Stimulated activated CD4-positive, alpha-beta T cell treated with anti-CD3 and anti-CD28 coated beads, Interleukin-4, amount 100 ng/mL, for 4 hours (primary cell): ENCODE measurements around the gene RAVER1.
A peak's percentile ranks its signal among the peaks of the same experiment; 100 is the strongest.
"Not testable (repeated sequence)": the region's sequence is repeated elsewhere in the genome, so short reads cannot be mapped to it uniquely, and the experiment has no call there.

Experiments
- DNase-seq, 2 experiments: peaks; one replicate each; pipeline ENCODE4 v3.0.0-alpha.2; 2020

Gene RAVER1

DNA sequence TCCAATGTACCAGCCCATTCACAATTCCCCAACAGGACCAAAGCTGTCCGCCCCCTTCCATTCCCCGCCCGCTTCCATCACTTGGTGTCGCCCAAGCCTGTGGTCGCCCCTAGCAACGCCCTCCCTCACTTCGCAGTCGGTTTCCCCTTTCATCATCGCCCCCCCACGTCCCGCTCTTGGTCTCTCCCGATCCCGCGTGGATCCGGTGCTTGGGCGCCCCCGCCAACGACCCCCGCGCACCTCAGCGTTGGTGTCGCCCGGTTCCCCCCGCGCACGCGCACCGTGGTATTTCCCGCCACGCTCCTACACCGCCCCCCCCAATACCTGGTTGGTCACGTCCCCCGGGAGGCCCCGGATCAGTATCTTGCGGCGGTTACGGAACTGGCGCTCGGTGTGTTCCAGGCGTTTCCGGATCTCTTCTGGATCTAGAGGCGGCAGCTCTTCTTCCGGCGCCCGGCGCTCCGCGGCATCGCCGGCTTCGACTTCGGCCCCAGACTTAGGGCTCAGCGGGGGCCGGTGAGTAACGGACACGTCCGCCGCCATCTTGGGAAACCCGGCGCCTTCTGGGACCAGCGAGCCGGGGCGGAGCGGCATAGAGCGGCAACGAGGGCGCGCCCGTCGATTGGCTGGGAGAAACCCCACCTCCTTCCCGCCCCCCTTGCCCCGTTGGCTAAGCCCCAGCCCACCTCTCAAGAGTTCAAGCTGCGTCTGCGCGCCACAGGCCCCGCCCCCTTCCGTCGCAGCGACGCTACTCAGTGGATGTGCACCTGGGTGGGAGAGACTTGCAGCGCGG lies at the start of gene RAVER1:
RAVER1 (minus strand) TSS at position 565 of the 793 bp plus-strand sequence; CDS start at position 543, 22 bp downstream.
- DNase-seq: peak; percentile 98

- DNase-seq: not testable (repeated sequence)
Observed at GRCh38 chr19:10383223-10383499, 49.8 kb upstream of the RAVER1 start.

DNA sequence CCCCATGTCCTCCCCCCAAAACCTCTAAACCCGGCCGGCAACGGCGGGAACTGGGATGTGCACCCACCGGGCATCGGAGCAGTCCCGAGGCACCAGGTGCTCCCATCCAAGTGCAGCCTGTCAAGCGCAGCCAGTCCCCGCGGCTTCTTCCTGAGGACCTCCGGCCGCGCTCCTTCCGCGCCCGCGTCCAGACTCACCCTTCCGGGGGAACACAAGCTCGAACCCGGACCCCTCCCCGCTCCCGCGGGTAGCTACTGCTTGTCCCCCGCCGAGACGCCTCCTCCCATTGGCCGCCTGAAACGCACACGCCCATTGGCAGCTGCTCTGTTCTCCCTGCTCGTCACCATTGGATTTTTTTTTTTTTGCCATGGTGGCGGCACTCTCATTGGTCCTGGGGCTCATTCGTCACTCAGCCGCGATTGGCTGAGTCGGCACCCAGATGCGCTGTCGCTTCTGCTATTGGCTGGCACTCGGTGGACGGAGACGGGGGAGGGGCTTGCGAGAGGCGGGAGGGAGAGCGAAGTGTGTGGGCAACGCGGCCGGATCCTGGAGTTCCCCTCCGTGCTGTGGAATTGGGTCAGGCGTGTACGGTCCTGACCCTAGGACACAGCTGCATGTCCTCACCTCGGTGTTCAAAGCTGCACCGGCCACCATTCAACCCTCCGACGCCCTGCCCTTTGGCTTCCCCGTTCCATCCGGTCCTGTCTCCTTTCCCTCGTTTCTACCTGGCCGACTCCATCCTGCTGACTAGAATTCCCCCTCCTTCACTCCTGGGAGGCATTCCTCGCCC lies 47.2 kb upstream of the RAVER1 start, which contains the start of gene TYK2:
TYK2 (minus strand) TSS at position 260 of the 790 bp plus-strand sequence. CDS start 2,166 bp downstream, outside the sequence.
- peak; percentile 94 to 95 for DNase-seq

- no peak for DNase-seq
Observed at GRCh38 chr19:10379880-10380312, 46.6 kb upstream of the RAVER1 start.

- DNase-seq: no peak
Observed at GRCh38 chr19:10378124-10378523, 44.8 kb upstream of the RAVER1 start.

DNA sequence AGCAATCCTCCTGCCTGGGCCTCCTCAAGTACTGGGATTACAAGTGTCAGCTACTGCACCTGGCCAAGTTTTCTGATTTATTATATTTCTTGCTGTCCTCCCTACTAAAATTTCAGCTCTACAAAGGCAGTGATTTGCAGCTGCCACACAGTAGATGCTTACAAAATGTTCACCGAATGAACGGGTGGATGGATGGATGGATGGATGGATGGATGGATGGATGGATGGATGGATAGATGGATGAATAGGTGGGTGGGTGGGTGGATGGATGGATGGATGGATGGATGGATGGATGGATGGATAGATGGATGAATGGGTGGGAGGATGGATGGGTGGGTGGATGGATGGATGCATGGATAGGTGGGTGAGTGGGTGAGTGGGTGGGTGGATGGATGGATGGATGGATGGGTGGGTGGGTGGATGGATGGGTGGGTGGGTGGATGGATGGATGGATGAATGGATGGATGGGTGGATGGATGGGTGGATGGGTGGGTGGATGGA lies 43.9 kb upstream of the RAVER1 start:
- not testable (repeated sequence) for DNase-seq

- no peak for DNase-seq
Observed at GRCh38 chr19:10374931-10375330, 41.6 kb upstream of the RAVER1 start.

DNA sequence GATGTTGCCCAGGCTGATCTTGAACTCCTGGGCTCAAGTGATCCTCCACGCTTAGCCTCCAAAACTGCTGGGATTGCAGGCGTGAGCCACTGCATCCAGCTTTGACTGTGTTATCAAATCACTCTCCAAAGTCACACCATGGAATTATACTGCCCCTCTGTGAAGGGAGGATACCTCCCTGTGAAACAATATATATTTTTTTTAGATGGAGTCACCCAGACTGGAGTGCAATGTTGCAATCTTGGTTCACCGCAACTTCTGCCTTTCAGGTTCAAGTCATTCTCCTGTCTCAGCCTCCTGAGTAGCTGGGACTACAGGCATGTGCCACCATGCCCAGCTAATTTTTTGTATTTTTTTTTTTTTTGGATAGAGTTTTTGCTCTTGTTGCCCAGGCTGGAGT lies 39.4 kb upstream of the RAVER1 start:
- no peak for DNase-seq

DNA sequence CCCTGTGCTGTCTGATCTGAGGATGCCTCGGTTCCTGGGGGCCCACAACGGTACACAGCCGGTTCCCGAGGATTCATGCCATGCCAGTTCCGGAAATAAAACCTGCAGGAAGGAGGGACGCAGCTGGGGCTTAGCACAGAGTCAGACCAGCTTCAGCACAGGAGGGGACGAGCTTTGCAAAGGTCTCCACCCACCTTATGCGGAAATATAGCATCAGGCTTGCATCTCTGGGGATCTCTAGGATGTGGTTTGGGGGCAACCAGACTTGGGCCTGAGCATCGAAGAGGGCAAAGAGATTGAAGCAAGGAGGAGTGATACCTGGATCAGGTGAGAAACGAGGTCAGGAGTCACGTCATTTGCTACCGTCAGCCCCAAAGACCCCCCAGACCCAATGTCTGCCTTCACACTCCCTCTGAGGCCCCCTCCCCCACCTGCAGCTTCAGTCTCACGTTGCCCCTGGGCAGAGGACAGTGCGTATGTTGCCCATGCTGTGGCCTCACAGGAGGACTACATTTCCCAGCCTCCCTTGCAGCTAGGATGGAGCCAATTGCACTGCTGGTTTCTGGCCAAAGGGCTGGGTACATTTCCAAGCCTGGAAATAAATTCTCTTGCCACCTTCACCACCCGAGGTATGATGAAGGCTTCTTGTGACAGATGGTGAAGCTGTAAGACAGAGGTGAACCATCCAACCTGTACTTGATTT lies 34.9 kb upstream of the RAVER1 start:
- DNase-seq: no peak

DNA sequence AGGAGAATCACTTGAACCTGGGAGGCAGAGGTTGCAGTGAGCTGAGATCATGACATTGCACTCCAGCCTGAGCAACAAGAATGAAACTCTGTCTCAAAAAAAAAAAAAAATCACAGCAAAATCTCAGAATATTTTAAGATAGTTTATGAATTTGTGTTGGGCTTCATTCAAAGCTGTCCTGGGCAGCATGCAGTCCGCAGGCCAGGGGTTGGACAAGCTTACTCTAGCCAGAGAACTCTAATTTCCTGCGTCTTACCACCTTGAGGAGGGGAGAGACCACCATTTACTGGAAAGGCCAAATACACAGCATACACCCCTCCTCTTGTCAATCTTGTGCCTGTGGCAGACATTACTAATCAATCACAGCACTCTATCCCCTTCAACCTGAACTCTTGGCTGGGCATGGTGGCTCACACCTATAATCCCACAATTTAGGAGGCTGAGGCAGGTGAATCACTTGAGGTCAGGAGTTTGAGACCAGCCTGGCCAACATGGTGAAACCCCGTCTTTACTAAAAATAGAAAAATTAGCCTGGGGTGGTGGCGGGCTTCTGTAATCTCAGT lies 33.7 kb upstream of the RAVER1 start:
- not testable (repeated sequence) for DNase-seq

DNA sequence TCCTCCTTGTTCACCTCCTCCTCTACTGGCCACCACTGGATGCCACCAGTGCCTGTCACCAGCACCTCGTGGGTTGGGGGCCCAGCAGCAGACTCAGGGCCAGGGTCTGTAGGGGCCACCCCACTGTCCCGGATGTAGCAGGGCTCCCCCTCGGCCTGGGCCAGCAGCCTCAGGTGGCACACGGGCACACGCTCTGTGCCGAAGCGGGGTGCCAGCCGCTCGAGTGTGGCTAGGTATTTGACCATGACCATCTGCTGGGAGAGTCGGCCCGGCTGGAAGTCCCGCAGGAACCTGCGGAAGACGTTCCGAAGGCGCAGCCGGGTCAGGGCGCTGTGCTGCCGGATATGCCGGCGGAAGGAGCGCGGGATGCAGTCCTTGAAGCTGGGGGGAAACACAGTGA lies 32.2 kb upstream of the RAVER1 start:
- no peak for DNase-seq

- no peak for DNase-seq
Observed at GRCh38 chr19:10364644-10365043, 31.3 kb upstream of the RAVER1 start.

DNA sequence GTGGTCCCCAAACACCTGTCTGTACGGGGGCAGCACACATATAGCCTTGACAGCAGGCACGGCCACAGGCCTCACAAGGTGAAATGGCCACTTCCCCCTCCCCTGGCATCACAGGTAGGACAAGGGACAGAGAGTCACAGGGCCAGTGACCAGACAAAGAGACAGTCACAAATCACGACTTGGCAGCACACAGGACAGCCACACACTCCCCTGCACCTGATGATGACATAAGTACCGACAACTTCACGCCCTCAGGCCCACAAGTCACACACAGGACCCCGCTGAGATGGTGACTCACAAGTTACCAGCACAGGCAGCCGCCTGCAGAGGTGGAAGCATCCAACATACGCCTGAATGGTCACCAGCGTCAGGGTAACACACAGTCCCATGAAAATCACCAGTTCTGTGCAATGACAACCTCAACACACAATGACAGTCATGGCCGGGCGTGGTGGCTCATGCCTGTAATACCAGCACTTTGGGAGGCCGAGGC lies 30.5 kb upstream of the RAVER1 start:
- no peak for DNase-seq

GRCh38 chr19:10362259-10362658 lies 28.9 kb upstream of the RAVER1 start:
- no peak for DNase-seq

DNA sequence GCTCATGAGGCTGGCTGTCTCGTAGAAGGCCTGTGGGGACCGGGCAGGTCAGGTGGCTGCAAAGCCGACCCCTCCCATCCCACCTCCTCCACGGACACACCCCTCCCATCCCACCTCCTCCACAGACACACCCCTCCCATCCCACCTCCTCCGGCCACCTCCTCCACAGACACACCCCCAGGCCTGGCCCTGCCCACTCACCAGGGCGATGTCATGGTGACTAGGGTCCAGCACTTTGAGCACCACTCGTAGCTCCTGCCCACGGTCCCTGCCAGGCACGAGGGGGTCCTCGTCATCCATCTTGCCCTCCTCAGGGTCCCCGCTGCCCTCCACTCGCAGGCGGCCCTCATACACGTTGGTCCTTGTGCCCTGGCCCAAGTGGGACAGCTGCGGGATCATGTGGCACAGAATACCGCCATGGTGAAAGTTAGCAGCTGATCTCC lies 28.3 kb upstream of the RAVER1 start:
- no peak for DNase-seq

DNA sequence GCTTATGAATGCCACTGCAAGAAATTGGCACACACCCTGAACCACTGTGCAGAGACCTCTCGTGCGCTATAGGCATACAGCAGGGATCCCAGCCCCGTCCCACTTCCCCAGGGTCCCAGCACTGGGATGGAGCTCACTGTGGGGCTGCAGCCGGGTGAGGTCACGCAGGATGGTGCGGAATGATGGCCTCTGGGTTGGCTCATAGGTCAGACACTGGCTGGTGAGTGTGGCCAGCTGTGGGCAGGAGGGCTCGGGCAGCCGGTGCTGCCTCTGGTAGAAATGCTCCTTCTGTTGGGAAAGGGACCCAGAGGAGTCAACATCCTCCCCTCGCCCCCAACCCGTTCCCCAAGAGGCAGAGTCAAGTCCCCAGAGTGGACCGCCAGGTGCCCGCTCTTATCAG lies 23.1 kb upstream of the RAVER1 start:
- no peak for DNase-seq

GRCh38 chr19:10353793-10354391 lies 20.6 kb upstream of the RAVER1 start:
- peak; percentile 36 to 38 for DNase-seq

DNA sequence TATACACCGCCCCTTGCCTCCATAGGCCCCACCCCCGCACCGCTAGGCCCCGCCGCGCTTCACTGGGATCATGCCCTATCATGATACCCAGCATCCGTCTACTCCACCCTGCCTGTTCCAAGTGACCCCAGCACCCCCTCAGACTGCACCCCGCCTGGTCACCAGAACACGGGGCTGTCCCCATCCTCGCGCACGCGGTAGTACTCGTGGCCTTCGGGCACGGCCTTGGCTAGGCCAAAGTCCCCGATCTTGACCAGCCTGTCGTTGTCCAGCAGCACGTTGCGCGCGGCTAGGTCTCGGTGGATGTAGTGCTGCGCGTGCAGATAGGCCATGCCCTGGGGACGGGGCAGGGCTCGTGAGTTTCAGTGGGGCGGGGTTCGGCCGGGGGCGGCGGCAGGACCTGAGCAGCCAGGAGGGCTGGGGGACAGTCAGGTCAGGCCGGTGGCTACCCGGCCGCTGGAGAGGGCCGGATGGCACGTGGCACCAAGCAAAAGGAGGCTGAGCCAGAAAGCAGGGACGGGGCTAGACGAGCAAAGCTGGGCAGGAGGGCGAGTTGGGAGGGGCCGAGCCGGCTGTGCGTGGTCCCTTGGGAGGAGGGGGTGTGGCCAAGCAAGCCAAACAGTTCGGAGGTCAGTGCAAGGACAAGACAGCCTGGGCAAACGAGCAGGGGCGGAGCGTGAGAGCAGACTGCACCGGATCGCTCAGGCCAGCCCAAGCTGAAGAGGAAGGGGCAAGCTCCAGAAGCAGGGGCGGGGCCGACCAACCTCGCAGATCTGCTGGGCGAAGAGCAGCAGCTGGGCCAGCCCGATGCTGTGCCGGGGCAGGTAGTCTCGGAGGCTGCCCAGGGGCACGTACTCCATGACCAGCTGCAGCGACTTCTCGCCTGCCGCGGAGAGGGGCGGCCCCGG lies 19.7 kb upstream of the RAVER1 start:
- no peak for DNase-seq

GRCh38 chr19:10346509-10346908 lies 13.2 kb upstream of the RAVER1 start:
- no peak for DNase-seq

DNA sequence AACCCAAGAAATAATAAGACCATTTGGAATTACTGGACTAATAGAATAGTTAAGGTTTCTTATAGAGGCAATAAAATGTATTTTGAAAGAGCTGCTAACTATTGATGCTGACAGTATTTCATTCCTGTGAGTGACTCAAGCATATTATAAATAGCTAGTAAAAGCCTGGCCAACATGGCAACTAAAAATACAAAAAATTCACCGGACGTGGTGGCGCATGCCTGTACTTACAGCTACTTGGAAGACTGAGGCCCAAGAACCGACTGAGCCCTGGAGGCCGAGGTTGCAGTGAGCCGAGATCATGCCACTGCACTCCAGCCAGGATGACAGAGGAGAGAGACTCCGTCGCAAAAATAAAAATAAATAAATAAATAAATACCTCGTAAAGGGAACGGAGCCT lies 11.5 kb upstream of the RAVER1 start:
- no peak for DNase-seq

DNA sequence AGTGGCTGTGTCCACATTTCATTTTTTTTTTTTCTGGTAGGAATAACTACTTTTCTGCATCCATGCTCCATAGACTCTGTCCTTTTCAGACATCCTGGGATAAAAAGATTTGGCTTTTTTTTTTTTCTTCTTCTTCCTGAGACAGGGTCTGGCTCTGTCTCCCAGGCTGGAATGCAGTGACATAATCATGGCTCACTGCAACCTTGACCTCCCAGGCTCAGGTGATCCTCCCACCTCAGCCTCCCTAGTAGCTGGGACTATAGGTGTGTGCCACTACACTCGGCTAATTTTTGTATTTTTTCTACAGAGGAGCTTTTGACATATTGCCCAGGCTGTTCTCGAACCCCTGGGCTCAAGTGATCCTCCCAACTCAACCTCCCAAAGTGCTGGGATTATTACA lies 10.2 kb upstream of the RAVER1 start:
- no peak for DNase-seq
